ENCODE results near the gene CDKN2D.
"Not testable (repeated sequence)": the region's sequence is repeated elsewhere in the genome, so short reads cannot be mapped to it uniquely, and the experiment has no call there.

The CDKN2D gene

DNA sequence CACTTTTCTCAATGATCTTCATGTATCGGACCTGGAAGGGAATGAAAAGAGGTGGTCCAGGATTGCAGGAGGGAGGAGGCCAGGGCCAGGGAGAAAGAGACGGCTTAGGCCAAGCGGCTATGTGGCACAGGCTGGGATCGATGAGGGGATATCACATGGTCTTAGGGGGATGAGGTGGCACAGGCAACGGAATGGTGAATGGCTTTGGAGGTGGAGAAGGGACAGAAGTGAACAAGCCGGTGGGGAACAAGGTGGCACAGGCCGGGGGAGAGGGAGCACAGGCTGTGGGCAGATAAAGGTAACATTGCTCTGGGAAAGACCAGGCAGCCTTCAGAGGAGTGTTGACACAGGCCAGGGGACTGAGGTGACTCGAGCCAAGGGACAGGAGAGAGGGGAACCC, 5.7 kb upstream of the CDKN2D start:
- peaks cover 8% of the 10 kb centered on the region for H3K4me1 ChIP-seq (ENCODE audit: control insufficient read depth, low read length)
- no peaks in the 10 kb centered on the region for H3K27me3 ChIP-seq (ENCODE audit: control insufficient read depth, low read length)
- no peak overlapping the region for H3K4me3 ChIP-seq (ENCODE audit: low read length)
- no peak for TF ChIP-seq EZH2phosphoT487 (IDR thresholded peaks at IDR 0.05; ENCODE audit: borderline replicate concordance, low read length)
- TF ChIP-seq, protein P1, sequence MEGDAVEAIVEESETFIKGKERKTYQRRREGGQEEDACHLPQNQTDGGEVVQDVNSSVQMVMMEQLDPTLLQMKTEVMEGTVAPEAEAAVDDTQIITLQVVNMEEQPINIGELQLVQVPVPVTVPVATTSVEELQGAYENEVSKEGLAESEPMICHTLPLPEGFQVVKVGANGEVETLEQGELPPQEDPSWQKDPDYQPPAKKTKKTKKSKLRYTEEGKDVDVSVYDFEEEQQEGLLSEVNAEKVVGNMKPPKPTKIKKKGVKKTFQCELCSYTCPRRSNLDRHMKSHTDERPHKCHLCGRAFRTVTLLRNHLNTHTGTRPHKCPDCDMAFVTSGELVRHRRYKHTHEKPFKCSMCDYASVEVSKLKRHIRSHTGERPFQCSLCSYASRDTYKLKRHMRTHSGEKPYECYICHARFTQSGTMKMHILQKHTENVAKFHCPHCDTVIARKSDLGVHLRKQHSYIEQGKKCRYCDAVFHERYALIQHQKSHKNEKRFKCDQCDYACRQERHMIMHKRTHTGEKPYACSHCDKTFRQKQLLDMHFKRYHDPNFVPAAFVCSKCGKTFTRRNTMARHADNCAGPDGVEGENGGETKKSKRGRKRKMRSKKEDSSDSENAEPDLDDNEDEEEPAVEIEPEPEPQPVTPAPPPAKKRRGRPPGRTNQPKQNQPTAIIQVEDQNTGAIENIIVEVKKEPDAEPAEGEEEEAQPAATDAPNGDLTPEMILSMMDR (IDR thresholded peaks at IDR 0.05; ENCODE audit: low read depth, low read length, poor library complexity, severe bottlenecking) = no peak
- H3F3A ChIP-seq (ENCODE audit: control insufficient read depth, insufficient read depth) = peaks cover 5% of the 10 kb centered on the region
- H3K9me2 ChIP-seq (replicated peaks; ENCODE audit: control insufficient read depth, low read length) = no peaks in the 10 kb centered on the region
- no peaks in the 10 kb centered on the region for H4K20me1 ChIP-seq (ENCODE audit: control insufficient read depth, insufficient read depth, low read depth, low read length)
- no peaks in the 10 kb centered on the region for H3K36me3 ChIP-seq (ENCODE audit: control insufficient read depth, low read length)
- no peak overlapping the region for H3K27ac ChIP-seq (ENCODE audit: low read depth, low read length)
- 0 out of 2 replicates have a peak, but pooled peaks cover 2% of the 10 kb centered on the region for H3K79me2 ChIP-seq (ENCODE audit: control insufficient read depth, low read length)
- no peak overlapping the region for H3K4me2 ChIP-seq (ENCODE audit: low read length)
- no peaks in the 10 kb centered on the region for H3K9me3 ChIP-seq (ENCODE audit: control insufficient read depth, insufficient read depth, low read length)

DNA sequence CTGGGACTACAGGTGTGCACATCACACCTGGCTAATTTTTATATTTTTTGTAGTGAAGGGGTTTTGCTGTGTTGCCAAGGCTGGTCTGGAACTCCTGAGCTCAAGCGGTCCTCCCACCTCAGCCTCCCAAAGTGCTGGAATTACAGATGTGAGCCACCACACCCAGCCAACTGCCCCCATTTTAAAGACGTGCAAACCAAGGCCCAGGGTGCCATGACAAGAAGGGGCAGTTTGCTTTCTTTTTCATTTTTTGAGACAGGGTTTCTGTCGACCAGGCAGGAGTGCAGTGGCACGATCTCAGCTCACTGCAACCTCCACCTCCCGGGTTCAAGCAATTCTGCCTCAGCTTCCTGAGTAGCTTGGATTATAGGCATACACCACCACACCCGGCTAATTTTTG, 5.0 kb upstream of the CDKN2D start:
- not testable (repeated sequence) for H3K4me3 ChIP-seq (ENCODE audit: low read length); H4K20me1 ChIP-seq (ENCODE audit: control insufficient read depth, insufficient read depth, low read depth, low read length); H3K36me3 ChIP-seq (ENCODE audit: control insufficient read depth, low read length); H3K4me1 ChIP-seq (ENCODE audit: control insufficient read depth, low read length); H3K27me3 ChIP-seq (ENCODE audit: control insufficient read depth, low read length); H3K4me2 ChIP-seq (ENCODE audit: low read length); H3K27ac ChIP-seq (ENCODE audit: low read depth, low read length); H3K79me2 ChIP-seq (ENCODE audit: control insufficient read depth, low read length); H3F3A ChIP-seq (ENCODE audit: control insufficient read depth, insufficient read depth); H3K9me2 ChIP-seq (replicated peaks; ENCODE audit: control insufficient read depth, low read length); H3K9me3 ChIP-seq (ENCODE audit: control insufficient read depth, insufficient read depth, low read length)

DNA sequence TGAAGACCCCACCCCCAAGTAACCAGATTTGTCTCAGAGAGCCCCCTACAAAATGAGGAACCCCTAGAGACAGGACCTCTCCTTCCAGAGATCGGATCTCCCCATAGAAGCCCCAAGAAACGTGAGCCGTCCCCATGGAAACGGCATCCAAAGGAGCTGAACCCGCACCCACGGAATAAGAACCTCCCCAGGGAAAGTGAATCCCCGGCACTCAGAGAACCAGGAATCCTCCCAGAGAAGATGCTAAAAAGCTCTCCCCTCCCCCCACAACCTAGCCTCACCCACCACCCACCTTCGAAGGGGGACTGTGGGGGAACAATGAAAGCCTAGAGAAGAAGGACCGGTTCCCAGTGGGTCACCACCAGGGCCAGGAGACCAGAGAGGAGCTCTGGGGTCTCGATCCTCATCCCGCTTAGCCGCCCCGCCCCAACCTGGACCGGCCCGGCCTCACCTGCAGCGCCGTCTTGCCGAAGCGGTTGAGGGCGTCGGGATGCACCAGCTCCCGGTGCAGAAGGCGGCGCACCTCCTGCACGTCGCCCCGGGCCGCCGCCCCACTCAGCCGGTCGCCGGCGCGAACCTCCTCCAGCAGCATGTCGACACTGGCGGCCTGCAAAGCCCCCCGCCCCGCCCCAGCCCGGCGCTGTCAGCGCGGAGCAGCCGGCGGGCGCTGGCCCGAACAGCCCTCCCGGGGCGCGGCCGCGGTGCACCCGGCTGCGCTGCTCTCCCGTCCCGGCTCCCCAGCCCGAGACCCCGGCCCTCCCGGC, 535 bp downstream of the CDKN2D start:
- Histone ChIP-seq H3K36me3 (ENCODE audit: control insufficient read depth, low read length) (peaks cover 16% of the 10 kb centered on the region), H3K27ac (ENCODE audit: low read depth, low read length) (peak overlapping the region; percentile 92), H3K9me2 (replicated peaks; ENCODE audit: control insufficient read depth, low read length) (no peaks in the 10 kb centered on the region), H3K27me3 (ENCODE audit: control insufficient read depth, low read length) (no peaks in the 10 kb centered on the region), H3K79me2 (ENCODE audit: control insufficient read depth, low read length) (peaks cover 36% of the 10 kb centered on the region), H4K20me1 (ENCODE audit: control insufficient read depth, insufficient read depth, low read depth, low read length) (no peaks in the 10 kb centered on the region), H3K4me3 (ENCODE audit: low read length) (peak overlapping the region; percentile 87), H3F3A (ENCODE audit: control insufficient read depth, insufficient read depth) (peaks cover 21% of the 10 kb centered on the region), H3K4me1 (ENCODE audit: control insufficient read depth, low read length) (peaks cover 42% of the 10 kb centered on the region), H3K9me3 (ENCODE audit: control insufficient read depth, insufficient read depth, low read length) (no peaks in the 10 kb centered on the region), H3K4me2 (ENCODE audit: low read length) (peak overlapping the region; percentile 92)
- TF ChIP-seq, protein P1 (IDR thresholded peaks at IDR 0.05; ENCODE audit: low read depth, low read length, poor library complexity, severe bottlenecking) = no peak
- no peak for TF ChIP-seq EZH2phosphoT487 (IDR thresholded peaks at IDR 0.05; ENCODE audit: borderline replicate concordance, low read length)

DNA sequence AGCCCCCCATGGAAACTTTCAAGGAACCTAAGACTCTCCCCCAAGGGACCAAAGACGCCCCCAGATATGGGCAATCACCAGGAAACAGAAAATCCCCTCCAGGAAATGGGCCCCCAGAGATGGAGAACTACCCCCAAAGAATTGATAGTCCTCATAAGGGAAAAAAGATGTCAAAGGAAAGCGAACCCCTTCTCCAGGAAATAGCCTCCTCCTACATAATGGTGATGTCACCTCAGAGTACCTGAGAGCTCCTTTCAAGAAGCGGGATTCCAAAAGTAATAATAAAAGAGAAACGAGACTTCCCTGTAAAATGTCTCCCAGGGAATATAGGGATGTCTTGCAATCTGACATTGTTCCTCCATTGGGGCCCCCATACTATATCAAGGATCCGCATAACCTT, 1.1 kb downstream of the CDKN2D start:
- H3K27me3 ChIP-seq (ENCODE audit: control insufficient read depth, low read length) = no peaks in the 10 kb centered on the region
- peak overlapping the region; percentile 92 for H3K27ac ChIP-seq (ENCODE audit: low read depth, low read length)
- H3K4me2 ChIP-seq (ENCODE audit: low read length) = peak overlapping the region; percentile 92
- H3K9me3 ChIP-seq (ENCODE audit: control insufficient read depth, insufficient read depth, low read length) = no peaks in the 10 kb centered on the region
- H3F3A ChIP-seq (ENCODE audit: control insufficient read depth, insufficient read depth) = peaks cover 21% of the 10 kb centered on the region
- TF ChIP-seq, protein P1 (IDR thresholded peaks at IDR 0.05; ENCODE audit: low read depth, low read length, poor library complexity, severe bottlenecking) = no peak
- TF ChIP-seq EZH2phosphoT487 (IDR thresholded peaks at IDR 0.05; ENCODE audit: borderline replicate concordance, low read length) = no peak
- peaks cover 36% of the 10 kb centered on the region for H3K79me2 ChIP-seq (ENCODE audit: control insufficient read depth, low read length)
- H3K4me3 ChIP-seq (ENCODE audit: low read length) = peak overlapping the region; percentile 87
- H3K9me2 ChIP-seq (replicated peaks; ENCODE audit: control insufficient read depth, low read length) = no peaks in the 10 kb centered on the region
- peaks cover 17% of the 10 kb centered on the region for H3K36me3 ChIP-seq (ENCODE audit: control insufficient read depth, low read length)
- peaks cover 42% of the 10 kb centered on the region for H3K4me1 ChIP-seq (ENCODE audit: control insufficient read depth, low read length)
- no peaks in the 10 kb centered on the region for H4K20me1 ChIP-seq (ENCODE audit: control insufficient read depth, insufficient read depth, low read depth, low read length)

All from DOHH2 (cell line).